Renal pelvis (tissue), 4 donors: ENCODE data around the gene SELENOH. TPM values are rescaled to one million over a fixed set of nuclear protein-coding genes. Genes with fewer than 3 reads are reported as not detected.
A peak's percentile ranks its signal among the peaks of the same experiment; 100 is the strongest.

ENCODE experiments used
- DNase-seq: peaks from one replicate; pipeline ENCODE4 v3.0.0-alpha.2; 2013
- polyA plus RNA-seq, 3 donors: library from polyadenylated mRNA; unstranded; fragments of 120-200 nt; gene quantifications; one replicate each; pipeline ENCODE4 v1.2.1, GENCODE V29; 2013; ENCODE audit not compliant: insufficient read length in 3 of 3

SELENOH gene
- polyA plus RNA-seq, 3 donors, result 126 to 150 (median 149) TPM

- no peak for DNase-seq
Measured at GRCh38 chr11:57773026-57773598, 31.8 kb downstream of the SELENOH start.

- DNase-seq, result no peak
Measured at GRCh38 chr11:57775491-57775890, 34.2 kb downstream of the SELENOH start.

- no peak for DNase-seq
Measured at GRCh38 chr11:57776031-57776521, 34.8 kb downstream of the SELENOH start.

GRCh38 chr11:57776577-57777210 is 35.4 kb downstream of the SELENOH start:
- DNase-seq, result no peak

- no peak for DNase-seq
Measured at GRCh38 chr11:57777969-57778317, 36.7 kb downstream of the SELENOH start.

- peak; percentile 98 for DNase-seq
Measured at GRCh38 chr11:57778318-57779037, 37.2 kb downstream of the SELENOH start.

- no peak for DNase-seq
Measured at GRCh38 chr11:57779276-57779675, 38.0 kb downstream of the SELENOH start.

GRCh38 chr11:57781529-57781943 is 40.2 kb downstream of the SELENOH start:
- no peak for DNase-seq

GRCh38 chr11:57785072-57785471 is 43.8 kb downstream of the SELENOH start:
- DNase-seq, result no peak

- DNase-seq, result no peak
Measured at GRCh38 chr11:57786436-57786835, 45.1 kb downstream of the SELENOH start.

- no peak for DNase-seq
Measured at GRCh38 chr11:57787006-57787604, 45.8 kb downstream of the SELENOH start.

- no peak for DNase-seq
Measured at GRCh38 chr11:57787920-57788702, 46.8 kb downstream of the SELENOH start.

GRCh38 chr11:57788703-57789088 is 47.4 kb downstream of the SELENOH start:
- DNase-seq, result no peak

- no peak for DNase-seq
Measured at GRCh38 chr11:57791321-57792059, 50.2 kb downstream of the SELENOH start.

- DNase-seq, result no peak
Measured at GRCh38 chr11:57792060-57792541, 50.8 kb downstream of the SELENOH start.

- DNase-seq, result no peak
Measured at GRCh38 chr11:57792870-57793269, 51.6 kb downstream of the SELENOH start.

Other genes with a start within 250 kb of the SELENOH start
- gene SLC43A1, start 225.8 kb upstream of the SELENOH start, polyA plus RNA-seq, result 1 to 10 TPM; 5.0 to 6.5 (median 5.5) TPM
- 10 to 100 TPM; 33.1 to 47.7 (median 40.0) TPM for gene TIMM10, start 210.7 kb upstream of the SELENOH start, polyA plus RNA-seq
- gene SMTNL1, start 203.9 kb upstream of the SELENOH start, polyA plus RNA-seq, result under 1 TPM; 0.17 to 0.37 (median 0.30) TPM
- gene UBE2L6, start 173.8 kb upstream of the SELENOH start, polyA plus RNA-seq, result 10 to 100 TPM; 30.6 to 40.3 (median 34.2) TPM
- 100 to 1,000 TPM; 125 to 141 (median 130) TPM for gene SERPING1, start 143.8 kb upstream of the SELENOH start, polyA plus RNA-seq
- 1 to 10 TPM; 2.0 to 5.9 (median 4.3) TPM for gene YPEL4, start 91.6 kb upstream of the SELENOH start, polyA plus RNA-seq
- gene CLP1, start 83.7 kb upstream of the SELENOH start, polyA plus RNA-seq, result 10 to 100 TPM; 15.2 to 17.9 (median 15.8) TPM
- 10 to 100 TPM; 53.7 to 59.9 (median 54.9) TPM for gene ZDHHC5, start 73.4 kb upstream of the SELENOH start, polyA plus RNA-seq
- gene MED19, start 29.3 kb upstream of the SELENOH start, polyA plus RNA-seq, result 10 to 100 TPM; 21.3 to 24.3 (median 22.9) TPM
- 100 to 1,000 TPM; 114 to 123 (median 118) TPM for gene TMX2, start 28.9 kb upstream of the SELENOH start, polyA plus RNA-seq
- gene BTBD18, start 10.3 kb downstream of the SELENOH start, polyA plus RNA-seq, result under 1 TPM; 0.14 to 0.50 (median 0.48) TPM
- 100 to 1,000 TPM; 190 to 240 (median 218) TPM for gene CTNND1, start 20.3 kb downstream of the SELENOH start, polyA plus RNA-seq